CD4-positive, alpha-beta T cell treated with Interleukin-12 subunit alpha and Interleukin-12 subunit beta, for 1 hour (primary cell): Measurements from ENCODE around the gene RNF146.
"Not testable (repeated sequence)": the region's sequence is repeated elsewhere in the genome, so short reads cannot be mapped to it uniquely, and the experiment has no call there.

Experiments
- DNase-seq: peaks from one replicate; pipeline ENCODE4 v3.0.0-alpha.2; 2020

RNF146 gene

GRCh38 chr6:127288705-127289104 is 22.0 kb downstream of the RNF146 start:
- DNase-seq: no peak

- no peak for DNase-seq
Observed at GRCh38 chr6:127289934-127290333, 23.3 kb downstream of the RNF146 start.

- no peak for DNase-seq
Observed at GRCh38 chr6:127290391-127291265, 24.0 kb downstream of the RNF146 start.

- no peak for DNase-seq
Observed at GRCh38 chr6:127291495-127291894, 24.8 kb downstream of the RNF146 start.

GRCh38 chr6:127297502-127298070 is 30.9 kb downstream of the RNF146 start:
- DNase-seq: no peak

GRCh38 chr6:127298475-127298874 is 31.8 kb downstream of the RNF146 start:
- DNase-seq: no peak

GRCh38 chr6:127299522-127300240 is 33.0 kb downstream of the RNF146 start:
- DNase-seq: no peak

- DNase-seq: no peak
Observed at GRCh38 chr6:127300411-127300810, 33.7 kb downstream of the RNF146 start.

GRCh38 chr6:127301199-127301700 is 34.6 kb downstream of the RNF146 start:
- DNase-seq: no peak

GRCh38 chr6:127302728-127303660 is 36.3 kb downstream of the RNF146 start:
- peak; percentile 73 for DNase-seq

- no peak for DNase-seq
Observed at GRCh38 chr6:127303917-127304316, 37.3 kb downstream of the RNF146 start.

- no peak for DNase-seq
Observed at GRCh38 chr6:127305741-127306140, 39.1 kb downstream of the RNF146 start.

GRCh38 chr6:127317388-127318128 is 50.9 kb downstream of the RNF146 start:
- DNase-seq: no peak

GRCh38 chr6:127319686-127320085 is 53.0 kb downstream of the RNF146 start:
- no peak for DNase-seq

GRCh38 chr6:127328043-127328609 is 61.5 kb downstream of the RNF146 start:
- DNase-seq: no peak

- DNase-seq: not testable (repeated sequence)
Observed at GRCh38 chr6:127331256-127331655, 64.6 kb downstream of the RNF146 start.

- DNase-seq: no peak
Observed at GRCh38 chr6:127332383-127332961, 65.8 kb downstream of the RNF146 start.
